GM21526 (cell line): Measurements from ENCODE around the gene PNO1.

ENCODE experiments used
- ATAC-seq: cut with Tn5 transposase; IDR thresholded peaks from one replicate; pipeline ENCODE4 v1.9.1; 2021; ENCODE audit warnings: moderate library complexity; ENCODE audit not compliant: unreplicated experiment, low FRiP score

PNO1 gene

GRCh38 chr2:68190991-68191731 is 33.5 kb downstream of the PNO1 start:
- no peak for ATAC-seq

GRCh38 chr2:68193144-68193543 is 35.5 kb downstream of the PNO1 start:
- ATAC-seq: no peak

- ATAC-seq: no peak
Observed at GRCh38 chr2:68193787-68194372, 36.2 kb downstream of the PNO1 start.

DNA sequence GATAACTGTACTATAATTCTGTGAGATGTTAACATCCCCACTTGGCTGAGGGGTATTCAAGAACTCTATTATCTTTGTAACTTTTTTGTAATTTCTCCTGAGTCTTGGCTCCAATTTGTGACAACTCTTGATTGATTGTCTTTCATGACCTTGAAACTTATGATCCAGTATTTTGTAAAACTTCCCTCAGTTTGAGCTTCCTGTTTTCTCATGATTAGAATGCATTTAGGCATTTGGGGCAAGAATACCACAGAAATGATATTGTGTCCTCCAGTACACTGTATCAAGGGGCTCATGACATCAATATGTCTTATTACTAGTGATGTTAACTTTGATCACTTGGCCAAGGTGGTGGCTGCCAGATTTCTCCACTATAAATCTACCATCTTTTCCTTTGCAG is 37.4 kb downstream of the PNO1 start:
- ATAC-seq: no peak

GRCh38 chr2:68196120-68196716 is 38.5 kb downstream of the PNO1 start:
- ATAC-seq: no peak

DNA sequence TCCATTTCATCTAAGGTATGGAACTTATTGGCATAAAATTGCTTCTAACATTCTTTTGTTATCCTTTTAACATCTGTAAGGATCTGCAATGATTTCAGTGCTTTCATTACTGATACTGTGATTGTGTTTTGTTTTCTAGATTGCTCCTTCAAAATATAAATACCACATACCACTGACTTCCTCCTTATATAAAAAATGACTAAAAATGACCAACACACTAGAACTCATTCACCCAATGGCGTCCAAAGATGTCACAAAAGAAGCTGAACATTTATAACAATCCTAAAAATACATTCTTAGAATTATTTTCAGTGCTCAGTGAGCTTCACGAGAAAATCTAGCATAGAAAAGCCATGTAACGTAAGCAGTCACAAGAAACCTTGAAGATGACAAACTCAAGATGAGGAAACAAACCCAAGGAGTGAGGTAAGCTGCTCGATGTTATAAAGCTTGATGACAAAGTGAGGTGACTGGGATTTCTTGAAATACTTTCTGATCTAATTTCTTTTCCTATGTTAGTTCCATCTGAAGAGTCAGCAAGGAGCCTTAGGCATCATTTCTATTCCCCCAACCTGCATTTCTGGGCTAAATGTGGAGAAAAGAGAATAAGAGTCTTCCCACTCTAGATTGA is 42.6 kb downstream of the PNO1 start:
- ATAC-seq: no peak

GRCh38 chr2:68203587-68203986 is 45.9 kb downstream of the PNO1 start:
- ATAC-seq: peak; percentile 88

DNA sequence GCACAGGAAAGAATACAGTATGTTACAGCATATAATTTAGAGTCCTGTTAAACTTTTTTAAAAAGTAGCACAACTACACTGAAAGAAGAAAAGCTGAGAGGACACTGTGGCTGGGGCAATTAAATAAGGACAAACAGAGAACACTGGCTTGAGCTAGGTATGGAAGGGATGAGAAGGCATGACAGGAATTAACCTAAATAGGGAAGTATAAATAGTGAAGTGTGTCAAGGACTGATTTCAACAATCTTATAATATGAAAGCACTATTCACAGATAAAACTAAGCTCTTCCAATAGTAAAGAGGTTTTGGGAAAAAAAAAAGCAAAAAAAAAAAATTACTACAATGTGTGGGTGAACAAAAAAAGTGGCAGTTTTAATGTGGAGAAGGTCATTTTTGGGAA is 49.1 kb downstream of the PNO1 start:
- no peak for ATAC-seq

GRCh38 chr2:68214381-68214780 is 56.7 kb downstream of the PNO1 start:
- ATAC-seq: peak; percentile 56

- ATAC-seq: no peak
Observed at GRCh38 chr2:68216454-68217310, 59.0 kb downstream of the PNO1 start.

- ATAC-seq: no peak
Observed at GRCh38 chr2:68217729-68218128, 60.0 kb downstream of the PNO1 start.

- no peak for ATAC-seq
Observed at GRCh38 chr2:68218343-68218901, 60.7 kb downstream of the PNO1 start.

DNA sequence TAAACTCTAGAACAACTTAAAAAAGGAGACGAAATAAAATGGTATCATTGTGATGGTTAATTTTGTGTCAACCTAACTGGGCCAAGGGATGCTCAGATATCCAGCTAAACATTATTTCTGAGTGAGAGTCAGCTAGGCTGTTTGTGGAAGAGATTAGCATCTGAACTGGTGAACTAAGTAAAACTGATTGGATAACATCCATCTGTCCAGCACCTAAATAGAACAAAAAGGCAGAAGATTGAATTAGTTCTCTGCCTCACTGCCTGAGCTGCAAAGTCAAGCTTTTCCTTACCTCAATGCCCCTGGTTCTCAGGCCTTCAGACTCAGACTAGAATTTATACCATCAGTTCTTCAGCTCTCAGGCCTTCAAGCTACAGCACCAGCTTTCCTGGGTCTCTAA is 64.6 kb downstream of the PNO1 start:
- no peak for ATAC-seq

DNA sequence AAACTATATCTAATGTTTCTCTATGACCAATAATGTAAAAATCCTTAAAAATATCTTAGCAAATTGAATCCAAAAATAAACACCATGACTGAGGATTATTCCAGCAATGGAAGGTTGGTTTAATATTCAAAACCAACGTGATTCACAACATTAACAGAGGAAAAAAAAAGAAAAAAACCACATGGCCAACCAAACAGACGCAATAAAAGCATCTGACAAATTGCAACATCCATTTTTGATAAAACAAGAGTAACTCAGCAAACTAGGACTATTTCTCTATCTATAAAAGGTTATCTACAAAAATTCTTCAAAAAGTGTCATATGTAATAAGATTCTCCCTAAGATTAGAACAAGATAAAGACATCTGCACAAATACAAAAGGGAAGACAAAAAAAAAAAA is 65.7 kb downstream of the PNO1 start:
- no peak for ATAC-seq

- ATAC-seq: peak; percentile 67
Observed at GRCh38 chr2:68225119-68225632, 67.5 kb downstream of the PNO1 start.
